GM23338 (cell line): ENCODE data around the gene GCA. TPM values are rescaled to one million over a fixed set of nuclear protein-coding genes. Genes with fewer than 3 reads are reported as not detected.

Source experiments
- ATAC-seq: fragments of 200-7000 bp; cut with Tn5 transposase; 3 replicates; pipeline ENCODE4 v1.9.1; 2020
- DNase-seq: peaks from one replicate; pipeline ENCODE4 v3.0.0-alpha.2; 2015; ENCODE audit warnings: low spot score
- H2AFZ ChIP-seq: fragments of 200-600 bp; sonication (generic); 2 replicates; pipeline ENCODE4 v1.8.0; 2016; ENCODE audit warnings: antibody characterized with exemption, mild to moderate bottlenecking, moderate library complexity
- H3F3A ChIP-seq: fragments of 200-600 bp; sonication (generic); replicated peaks from 2 replicates; pipeline ENCODE4 v1.8.0; 2017; ENCODE audit warnings: antibody characterized with exemption, mixed run types, low read depth
- H3K27ac ChIP-seq: fragments of 200-600 bp; sonication (generic); 2 replicates; pipeline ENCODE4 v1.6.1; 2016; ENCODE audit warnings: low read depth
- H3K27me3 ChIP-seq: fragments of 200-600 bp; sonication (generic); 2 replicates; pipeline ENCODE4 v1.8.0; 2016; ENCODE audit warnings: mild to moderate bottlenecking, mixed run types, moderate library complexity; ENCODE audit not compliant: insufficient read depth
- H3K36me3 ChIP-seq: fragments of 200-600 bp; sonication (generic); 2 replicates; pipeline ENCODE4 v1.8.0; 2016; ENCODE audit warnings: mild to moderate bottlenecking; ENCODE audit not compliant: insufficient read depth
- H3K4me1 ChIP-seq: fragments of 200-600 bp; sonication (generic); 2 replicates; pipeline ENCODE4 v1.8.0; 2016; ENCODE audit warnings: mild to moderate bottlenecking, moderate library complexity; ENCODE audit not compliant: insufficient read depth
- H3K4me2 ChIP-seq: fragments of 200-600 bp; sonication (generic); 2 replicates; pipeline ENCODE4 v1.7.1; 2017; ENCODE audit warnings: mixed run types
- H3K4me3 ChIP-seq: fragments of 200-600 bp; sonication (generic); 2 replicates; pipeline ENCODE4 v1.6.1; 2016; ENCODE audit warnings: mixed run types
- H3K79me2 ChIP-seq: fragments of 200-600 bp; sonication (generic); replicated peaks from 2 replicates; pipeline ENCODE4 v1.8.0; 2017; ENCODE audit warnings: mild to moderate bottlenecking; ENCODE audit not compliant: insufficient read depth
- H3K9me2 ChIP-seq: fragments of 200-600 bp; sonication (generic); 2 replicates; pipeline ENCODE4 v1.8.0; 2017; ENCODE audit not compliant: insufficient read depth
- H4K20me1 ChIP-seq: fragments of 200-600 bp; sonication (generic); replicated peaks from 2 replicates; pipeline ENCODE4 v1.8.0; 2017; ENCODE audit warnings: mild to moderate bottlenecking; ENCODE audit not compliant: insufficient read depth
- H3K27ac Mint-ChIP-seq: 2 replicates; pipeline ENCODE4 v1.8.0; 2020; ENCODE audit warnings: inconsistent platforms, mild to moderate bottlenecking, moderate library complexity, mixed read lengths
- H3K27me3 Mint-ChIP-seq: 3 replicates; pipeline ENCODE4 v1.8.0; 2022; ENCODE audit warnings: low read depth, mild to moderate bottlenecking, moderate library complexity, mixed read lengths, inconsistent platforms; ENCODE audit not compliant: insufficient read depth, poor library complexity
- H3K36me3 Mint-ChIP-seq: 3 replicates; pipeline ENCODE4 v1.8.0; 2021; ENCODE audit warnings: low read depth, mild to moderate bottlenecking, inconsistent platforms, moderate library complexity, mixed read lengths
- H3K4me1 Mint-ChIP-seq: 3 replicates; pipeline ENCODE4 v1.8.0; 2020; ENCODE audit warnings: mild to moderate bottlenecking, inconsistent platforms, mixed read lengths
- H3K4me3 Mint-ChIP-seq: 3 replicates; pipeline ENCODE4 v1.8.0; 2021; ENCODE audit warnings: moderate library complexity, mild to moderate bottlenecking, inconsistent platforms, mixed read lengths
- H3K9me3 Mint-ChIP-seq: 3 replicates; pipeline ENCODE4 v1.8.0; 2020; ENCODE audit warnings: moderate library complexity, mild to moderate bottlenecking, inconsistent platforms, mixed read lengths
- CREB1 ChIP-seq: fragments of 250-450 bp; sonication (Bioruptor Pico); IDR thresholded peaks from 2 replicates; pipeline ENCODE4 v1.5.0; 2020; ENCODE audit warnings: low read depth, mild to moderate bottlenecking, moderate library complexity
- CTCF ChIP-seq, 2 experiments: fragments of 200-600 bp in 1 of 2; sonication (generic) in 1 of 2; conservative IDR thresholded peaks; 2 replicates each; pipeline versions ENCODE4 v1.5.1 to v1.6.1; 2016 to 2017; ENCODE audit warnings: antibody characterized with exemption in 2 of 2, low read depth in 2 of 2, mild to moderate bottlenecking in 2 of 2, moderate library complexity in 1 of 2
- ETS1 ChIP-seq: IDR thresholded peaks from 2 replicates; pipeline ENCODE4 v1.6.1; 2016; ENCODE audit warnings: antibody characterized with exemption
- EZH2 ChIP-seq: fragments of 200-600 bp; sonication (generic); IDR thresholded peaks from one replicate; pipeline ENCODE4 v1.8.0; 2017; ENCODE audit warnings: antibody characterized with exemption, mild to moderate bottlenecking, low read depth; ENCODE audit not compliant: unreplicated experiment
- EZH2phosphoT487 ChIP-seq: fragments of 200-600 bp; sonication (generic); IDR thresholded peaks from one replicate; pipeline ENCODE4 v1.8.1; 2018; ENCODE audit warnings: antibody characterized with exemption; ENCODE audit not compliant: unreplicated experiment
- JUNB ChIP-seq: IDR thresholded peaks from one replicate; pipeline ENCODE4 v1.6.1; 2016; ENCODE audit warnings: antibody characterized with exemption; ENCODE audit not compliant: unreplicated experiment
- NANOG ChIP-seq: IDR thresholded peaks from 2 replicates; pipeline ENCODE4 v1.6.1; 2016; ENCODE audit warnings: antibody characterized with exemption, borderline replicate concordance
- POLR2AphosphoS5 ChIP-seq: IDR thresholded peaks from 2 replicates; pipeline ENCODE4 v1.6.1; 2016; ENCODE audit warnings: antibody characterized with exemption, low read depth
- REST ChIP-seq: IDR thresholded peaks from one replicate; pipeline ENCODE4 v1.6.1; 2018; ENCODE audit warnings: antibody characterized with exemption; ENCODE audit not compliant: unreplicated experiment
- STAT1 ChIP-seq: IDR thresholded peaks from one replicate; pipeline ENCODE4 v1.6.1; 2016; ENCODE audit warnings: antibody characterized with exemption; ENCODE audit not compliant: unreplicated experiment
- ZNF114 ChIP-seq: fragments of 250-450 bp; sonication (Bioruptor Pico); IDR thresholded peaks from 2 replicates; pipeline ENCODE4 v1.5.0; 2020; ENCODE audit warnings: mild to moderate bottlenecking, moderate library complexity
- ZNF331 ChIP-seq: fragments of 250-450 bp; sonication (Bioruptor Pico); IDR thresholded peaks from 2 replicates; pipeline ENCODE4 v1.5.0; 2020; ENCODE audit warnings: low read depth, mild to moderate bottlenecking, moderate library complexity
- ZNF462 ChIP-seq: fragments of 250-450 bp; sonication (Bioruptor Pico); IDR thresholded peaks from 2 replicates; pipeline ENCODE4 v1.5.0; 2020; ENCODE audit warnings: mild to moderate bottlenecking, moderate library complexity
- polyA plus RNA-seq: library from polyadenylated mRNA; unstranded; fragments of >200 nt; fragmentation: Nextera tagmentation; extraction: Ambion mirVana; gene quantifications from 2 replicates; pipeline ENCODE4 v1.2.1, GENCODE V29; 2016
- total RNA-seq: library from RNA; depleted of rRNA; stranded (reverse); fragments of >200 nt; shearing (Covaris generic); gene quantifications from 2 replicates; pipeline ENCODE4 v1.2.3, GENCODE V29; 2014

GCA gene
- total and polyA plus RNA-seq, 2 experiments from 2014 or later: 39.3 to 62.7 TPM

GRCh38 chr2:162342841-162343240, 1.1 kb upstream of the GCA start:
- Histone ChIP-seq H3K27ac (no peak overlapping the region), H3K9me2 (peaks cover 5% of the 10 kb centered on the region; the same call in 1 of the 2 replicates), H3K36me3 (no peaks in the 10 kb centered on the region), H3K27me3 (no peaks in the 10 kb centered on the region), H3K4me1 (peaks cover 6% of the 10 kb centered on the region), H3K79me2 (peaks cover 26% of the 10 kb centered on the region), H3K4me3 (no peak overlapping the region), H3F3A (no peaks in the 10 kb centered on the region), H2AFZ (no peak overlapping the region), H3K4me2 (0 out of 2 replicates have a peak overlapping the region, but pooled peaks have one; percentile 80), H4K20me1 (peaks cover 6% of the 10 kb centered on the region)
- Mint-ChIP-seq H3K9me3 (no peaks in the 10 kb centered on the region), H3K27ac (no peak overlapping the region), H3K27me3 (peaks cover 3% of the 10 kb centered on the region), H3K36me3 (no peaks in the 10 kb centered on the region; the same call in 2 of the 3 replicates), H3K4me1 (peaks cover 11% of the 10 kb centered on the region; the same call in 2 of the 3 replicates), H3K4me3 (peak overlapping the region; percentile 95; the same call in 2 of the 3 replicates)
- DNase-seq: no peak
- TF ChIP-seq REST: no peak
- no peak for TF ChIP-seq CTCF (conservative IDR thresholded peaks at IDR 0.05; ENCODE audit: low read depth in 2 of 2)
- TF ChIP-seq STAT1: no peak
- TF ChIP-seq EZH2: no peak
- no peak for TF ChIP-seq EZH2phosphoT487
- no peak for TF ChIP-seq JUNB
- TF ChIP-seq CREB1 (CRISPR knock-in tag): no peak
- no peak for TF ChIP-seq ZNF114 (CRISPR knock-in tag)
- TF ChIP-seq POLR2AphosphoS5: no peak
- TF ChIP-seq ETS1: no peak
- TF ChIP-seq NANOG: no peak
- no peak for TF ChIP-seq ZNF462 (CRISPR knock-in tag)
- TF ChIP-seq ZNF331: no peak
- no peak for ATAC-seq
